ENCODE data around the gene ALKBH7.

ALKBH7 gene

DNA sequence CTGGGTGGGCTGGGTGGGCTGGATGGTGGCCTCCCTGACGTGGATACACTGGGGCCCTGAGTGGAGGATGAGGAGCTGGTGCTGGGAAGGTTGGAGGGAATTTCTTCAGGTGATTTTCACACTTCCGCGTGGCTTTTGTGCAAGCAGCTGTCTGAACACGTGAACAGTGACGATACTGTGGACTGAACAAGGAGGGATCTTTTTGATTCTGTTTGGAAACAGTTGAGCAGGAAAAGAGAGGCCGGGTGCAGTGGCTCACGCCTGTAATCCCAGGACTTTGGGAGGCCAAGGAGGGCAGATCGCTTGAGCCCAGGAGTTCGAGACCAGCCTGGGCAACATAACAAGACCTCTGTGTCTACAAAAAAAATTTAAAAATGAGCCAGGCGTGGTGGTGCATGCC lies 29.5 kb downstream of the ALKBH7 start:
- no peak for DNase-seq

DNA sequence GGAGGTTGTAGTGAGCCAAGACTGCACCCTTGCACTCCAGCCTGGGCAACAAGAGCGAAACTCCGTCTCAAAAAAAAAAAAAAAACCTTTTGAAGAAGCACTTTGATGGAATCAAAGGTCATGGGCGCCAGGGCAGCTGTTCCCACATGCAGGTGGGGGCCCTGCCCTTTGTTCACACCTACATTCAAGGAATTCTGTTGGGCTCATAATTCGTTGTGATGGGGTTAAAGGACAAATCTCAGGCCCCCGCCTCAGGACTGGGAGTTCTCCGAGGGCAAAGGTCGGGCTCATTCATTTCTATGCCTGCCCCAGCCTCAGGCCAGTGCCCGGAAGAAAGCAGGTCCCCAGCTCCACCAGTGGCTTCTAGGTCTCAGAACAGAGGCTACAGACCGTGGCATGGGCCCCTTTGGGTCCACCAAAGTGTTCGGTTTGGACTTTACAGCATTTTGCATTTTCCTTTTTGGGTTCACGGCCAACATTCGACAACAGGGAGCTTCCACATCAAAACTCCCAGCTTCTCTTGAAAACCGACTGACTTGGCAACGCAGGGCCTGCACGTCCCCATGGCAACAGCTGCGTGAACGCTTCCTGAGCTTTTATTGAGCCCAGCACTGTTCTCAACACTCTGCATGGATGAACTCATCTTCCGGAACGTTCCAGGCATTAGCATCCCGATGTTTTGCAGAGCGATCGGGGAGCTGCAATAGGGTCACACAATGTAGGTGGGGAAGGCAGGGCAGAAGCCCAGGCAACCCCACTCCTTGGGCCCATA lies 30.4 kb downstream of the ALKBH7 start:
- DNase-seq = peak; percentile 21

GRCh38 chr19:6406401-6406800 lies 33.8 kb downstream of the ALKBH7 start:
- no peak for DNase-seq

DNA sequence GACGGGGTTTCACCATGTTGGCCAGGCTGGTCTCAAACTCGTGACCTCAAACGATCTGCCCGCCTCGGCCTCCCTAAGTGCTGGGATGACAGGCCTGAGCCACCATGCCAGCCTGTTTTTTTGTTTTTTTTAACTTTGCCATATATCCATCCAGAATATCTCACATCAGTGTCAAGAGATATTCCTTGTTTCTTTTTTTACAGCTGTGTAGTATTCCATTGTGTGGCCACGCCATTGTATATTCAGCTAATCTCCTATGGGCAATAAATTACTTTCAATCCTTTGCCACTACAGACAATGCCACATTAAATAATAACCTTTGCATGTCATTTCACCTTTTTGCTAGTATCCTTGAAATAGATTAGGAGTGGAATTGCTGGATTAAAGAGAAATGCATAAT lies 36.8 kb downstream of the ALKBH7 start:
- DNase-seq = no peak

GRCh38 chr19:6412061-6412446 lies 39.5 kb downstream of the ALKBH7 start:
- DNase-seq = no peak

DNA sequence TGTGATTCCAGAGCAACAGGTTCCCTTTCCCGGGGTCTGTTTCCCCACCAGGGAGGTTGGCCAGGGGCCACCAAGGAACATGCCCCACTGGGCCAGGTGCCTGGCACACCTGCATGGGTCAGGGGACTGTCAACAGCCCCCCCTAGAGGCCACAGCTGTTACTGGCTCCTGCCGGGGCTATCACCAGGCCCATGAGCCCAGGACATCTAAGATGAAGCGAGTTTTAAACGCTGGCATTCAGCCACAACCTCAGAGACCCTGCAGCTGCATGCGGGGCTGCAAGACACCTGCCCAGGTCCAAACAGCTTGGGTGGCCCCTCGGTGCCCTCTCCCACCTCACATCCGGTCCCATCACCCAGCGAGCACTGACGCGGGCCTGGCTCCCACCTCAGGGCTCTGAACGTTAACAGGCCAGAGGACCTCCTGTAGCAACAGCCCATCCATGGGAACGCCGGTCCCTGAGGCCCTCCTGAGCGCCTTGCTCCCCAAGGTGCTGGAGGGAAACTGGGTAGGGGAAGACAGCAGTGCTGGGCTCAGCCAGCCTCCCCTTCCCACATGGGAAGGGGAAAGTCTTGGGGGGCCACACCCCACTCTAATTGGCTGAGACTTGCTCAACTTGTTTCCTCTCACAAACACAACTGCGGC lies 40.0 kb downstream of the ALKBH7 start:
- DNase-seq = peak; percentile 12

GRCh38 chr19:6413291-6413690 lies 40.7 kb downstream of the ALKBH7 start:
- DNase-seq = no peak

- DNase-seq = no peak
Observed at GRCh38 chr19:6413721-6414643, 41.4 kb downstream of the ALKBH7 start.

GRCh38 chr19:6414793-6415590 lies 42.4 kb downstream of the ALKBH7 start:
- DNase-seq = no peak

DNA sequence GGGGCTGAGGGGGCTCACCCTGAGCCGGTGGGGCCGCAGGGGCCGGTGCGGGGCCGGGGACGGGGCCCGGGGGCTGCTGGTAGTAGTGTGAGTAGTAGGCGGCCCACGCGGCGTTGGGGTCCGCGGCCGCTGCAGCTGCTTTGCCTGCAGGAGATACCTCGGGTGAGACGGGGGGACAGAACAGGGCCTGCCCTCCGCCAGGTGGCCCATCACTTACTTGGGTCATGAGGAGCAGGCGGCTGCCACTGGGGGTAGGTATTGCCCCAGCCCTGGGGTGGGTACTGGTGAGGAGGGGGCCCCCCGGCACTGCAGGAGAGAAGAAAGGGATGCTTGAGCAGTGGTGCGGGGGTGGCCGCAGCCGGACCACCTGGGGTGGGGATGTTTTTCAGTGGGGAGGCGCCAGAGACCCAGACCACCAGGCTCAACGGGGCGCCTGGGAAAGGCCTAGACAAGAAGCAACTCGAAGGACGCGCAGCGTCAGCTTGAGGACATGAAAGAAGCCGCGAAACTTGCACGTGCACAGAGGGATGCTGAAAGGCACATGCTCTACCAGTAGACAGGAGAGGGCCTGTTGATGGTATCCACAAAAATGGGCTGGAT lies 43.1 kb downstream of the ALKBH7 start:
- DNase-seq = no peak

- no peak for DNase-seq
Observed at GRCh38 chr19:6416658-6417405, 44.2 kb downstream of the ALKBH7 start.

DNA sequence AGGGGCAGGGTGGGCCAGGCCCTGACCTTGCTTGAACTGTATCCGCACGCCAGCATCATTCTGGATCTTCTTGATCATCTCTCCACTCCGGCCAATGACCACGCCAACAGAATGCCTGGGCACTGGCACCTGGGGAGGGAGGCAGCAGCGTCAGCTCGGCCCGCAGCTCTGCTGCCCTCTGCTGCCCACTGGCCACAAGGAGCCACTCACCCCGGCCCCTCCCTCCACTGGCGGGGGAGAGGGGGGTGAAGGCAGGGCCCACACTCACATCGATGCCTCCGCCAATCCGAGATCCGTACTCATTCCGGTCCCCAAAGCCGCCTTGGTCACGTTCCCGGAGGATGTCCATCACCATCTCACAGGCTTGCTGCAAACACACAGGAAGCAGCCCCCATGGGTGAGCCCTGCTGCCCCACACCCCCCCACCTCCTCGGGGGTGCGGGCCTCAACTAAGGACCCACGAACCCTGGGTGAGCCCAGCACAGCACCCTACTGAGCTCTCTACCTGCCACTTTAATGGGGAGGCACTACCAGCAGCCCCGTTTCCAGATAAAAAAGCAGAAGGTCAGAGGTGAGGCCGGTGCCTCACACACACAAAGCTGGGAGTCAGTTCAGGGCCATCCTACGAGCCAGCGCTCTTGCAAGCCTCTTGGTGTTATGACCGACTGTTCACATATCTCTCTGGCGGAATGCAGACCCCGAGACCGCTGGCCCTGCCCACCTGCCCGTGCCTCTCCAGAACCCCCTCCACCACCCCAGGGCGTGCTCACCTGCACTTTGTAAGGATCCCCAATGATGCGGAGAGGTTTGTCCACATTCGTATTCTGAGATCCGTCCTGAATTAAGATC lies 45.3 kb downstream of the ALKBH7 start:
- DNase-seq = no peak

GRCh38 chr19:6418562-6418932 lies 46.0 kb downstream of the ALKBH7 start:
- DNase-seq = no peak

GRCh38 chr19:6421075-6422014 lies 48.8 kb downstream of the ALKBH7 start:
- DNase-seq = no peak

DNA sequence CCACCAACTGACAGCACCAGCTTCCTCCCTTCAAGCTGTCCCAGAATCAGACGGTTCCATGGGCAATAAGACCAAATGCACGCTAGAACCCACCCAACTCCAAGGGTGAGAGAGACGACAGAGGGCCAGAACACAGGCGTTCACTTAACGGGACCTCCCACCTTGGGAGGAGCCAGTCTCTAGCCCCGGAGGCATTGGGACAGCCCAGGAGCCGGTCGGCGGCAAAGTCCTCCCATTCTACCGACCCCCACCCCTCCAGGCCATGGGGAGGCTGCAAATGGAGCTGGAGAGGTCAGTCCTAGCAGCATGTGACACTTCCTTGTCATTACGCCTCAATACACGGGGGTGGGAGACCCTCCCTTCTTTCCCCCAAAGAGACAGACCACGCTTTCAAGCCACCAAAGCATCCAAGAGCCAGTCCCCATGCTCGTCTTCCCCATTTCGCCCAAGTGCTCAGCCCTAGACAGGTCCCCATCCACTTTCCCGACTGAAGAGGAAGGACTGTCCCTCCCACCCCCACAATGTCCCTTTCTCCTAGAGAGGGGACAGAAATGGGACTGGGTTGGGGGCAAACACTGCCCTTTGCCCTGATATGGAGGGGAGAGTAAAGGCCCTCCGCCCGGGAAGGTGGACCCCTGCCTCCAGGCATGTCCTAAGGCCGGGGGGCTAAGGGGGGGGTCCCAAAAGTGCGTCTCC lies 51.1 kb downstream of the ALKBH7 start:
- DNase-seq = no peak

DNA sequence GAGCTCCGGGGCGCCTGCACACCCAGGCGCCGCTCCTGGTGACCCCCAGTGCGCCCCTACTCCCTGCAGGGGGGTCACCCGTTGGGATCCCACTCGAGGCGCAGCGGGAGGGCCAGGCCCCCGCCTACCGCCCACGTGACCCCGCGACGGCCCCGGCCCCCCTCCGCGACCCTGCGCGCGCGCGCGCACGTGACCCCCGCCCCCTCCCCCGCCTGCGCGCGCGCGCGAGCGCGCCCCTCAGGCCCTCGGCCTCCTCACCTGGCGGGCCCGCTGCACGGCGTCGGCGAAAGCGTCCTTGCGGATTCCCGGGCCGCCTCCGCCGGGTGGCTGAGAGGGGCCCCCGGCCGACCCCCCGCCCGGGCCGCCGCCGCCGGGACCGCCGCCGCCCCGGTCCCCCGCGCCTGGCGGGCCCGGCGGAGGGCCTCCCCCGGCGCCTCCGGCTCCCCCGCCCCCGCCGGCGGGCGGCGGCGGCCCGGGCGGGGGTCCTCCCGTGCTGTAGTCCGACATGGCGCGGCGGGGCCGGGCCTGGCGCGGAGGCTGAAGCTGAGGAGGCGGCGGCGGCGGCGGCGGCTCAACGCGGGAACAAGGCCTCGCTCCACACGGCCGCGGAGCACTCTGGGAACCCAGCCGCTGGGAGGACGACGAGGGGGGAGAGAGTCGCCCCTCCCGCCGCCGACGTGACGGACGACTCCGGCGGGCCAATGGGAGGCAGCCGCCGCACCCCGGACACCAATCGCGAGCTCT lies 51.8 kb downstream of the ALKBH7 start, which contains the start of gene KHSRP:
Gene KHSRP (minus strand): TSS at position 617 of the 744 bp plus-strand sequence. CDS start 110 bp downstream, at position 507.
- DNase-seq = no peak
